ENCODE measurements around the gene TMEM178B. TPM values are rescaled to one million over a fixed set of nuclear protein-coding genes. Genes with fewer than 3 reads are reported as not detected.

TMEM178B gene
- total RNA-seq, 1 donor from 2014 or later = 87.0 TPM

- DNase-seq (ENCODE audit: low read depth) = peak; percentile 24
These were observed 188.5 kb downstream of the TMEM178B start for GRCh38 chr7:141262101-141263090.

DNA sequence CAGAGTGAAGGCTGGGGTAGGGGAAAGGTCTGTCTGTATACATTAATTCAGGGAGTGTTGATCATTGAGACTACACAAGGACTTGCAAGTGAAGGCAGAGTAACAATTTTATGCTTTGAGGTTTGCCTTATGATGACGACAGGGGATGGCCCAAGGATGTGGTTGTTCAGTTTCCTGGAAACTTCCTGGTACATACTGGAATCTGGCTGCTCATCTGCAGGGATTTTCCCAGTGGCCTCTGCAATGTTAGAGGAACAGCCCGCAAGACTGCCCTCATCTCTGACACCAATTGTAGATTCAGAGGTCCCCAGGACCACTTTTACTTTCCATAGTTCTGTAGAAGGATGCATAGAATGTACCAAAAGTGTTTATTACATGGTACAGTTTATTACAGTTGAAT is 189.6 kb downstream of the TMEM178B start:
- peak; percentile 5 for DNase-seq (ENCODE audit: low read depth)

DNA sequence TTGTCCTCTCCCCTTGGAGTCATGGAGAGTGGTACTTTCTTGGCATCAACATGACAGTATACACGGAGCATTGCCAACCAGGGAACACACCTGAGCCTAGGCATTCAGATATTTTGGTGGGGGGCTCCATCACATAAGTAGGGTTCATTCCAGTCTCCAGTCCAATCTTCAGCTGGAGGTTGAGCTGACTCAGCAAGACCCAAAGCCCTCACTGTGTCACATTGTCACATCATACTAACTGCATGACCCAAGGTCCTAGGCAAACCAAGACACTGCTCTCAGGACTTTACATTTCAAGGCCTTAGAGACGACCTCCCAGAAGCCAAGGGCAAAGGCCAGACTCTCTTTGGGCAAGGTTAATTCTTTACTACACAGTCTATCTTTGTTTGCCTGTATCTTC is 190.1 kb downstream of the TMEM178B start:
- DNase-seq (ENCODE audit: low read depth) = no peak

- DNase-seq (ENCODE audit: low read depth) = no peak
These were observed 190.6 kb downstream of the TMEM178B start for GRCh38 chr7:141264511-141264910.

DNA sequence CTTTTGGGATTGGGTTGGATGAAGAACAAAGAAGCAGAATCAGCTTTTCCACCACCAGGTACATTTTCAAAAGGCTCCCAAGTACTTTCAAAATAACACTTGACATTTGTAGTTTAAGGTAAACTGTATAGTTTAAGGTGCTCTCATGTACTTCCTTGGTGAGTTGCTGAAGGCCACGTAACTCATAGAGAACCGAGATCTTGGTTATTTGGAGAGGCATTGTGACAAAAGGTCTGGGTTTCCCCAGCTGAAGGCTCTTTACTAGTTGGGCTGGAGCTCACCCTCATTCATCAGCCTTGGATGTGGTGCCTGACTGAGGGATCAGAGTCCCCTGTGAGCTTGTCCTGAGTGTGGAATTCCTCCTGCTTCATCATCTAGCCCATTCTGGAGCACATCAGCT is 191.8 kb downstream of the TMEM178B start:
- no peak for DNase-seq (ENCODE audit: low read depth)

- DNase-seq (ENCODE audit: low read depth) = no peak
These were observed 194.8 kb downstream of the TMEM178B start for GRCh38 chr7:141268614-141269013.

GRCh38 chr7:141271451-141271850 is 197.6 kb downstream of the TMEM178B start:
- no peak for DNase-seq (ENCODE audit: low read depth)

GRCh38 chr7:141272417-141272816 is 198.6 kb downstream of the TMEM178B start:
- DNase-seq (ENCODE audit: low read depth) = no peak

- no peak for DNase-seq (ENCODE audit: low read depth)
These were observed 201.5 kb downstream of the TMEM178B start for GRCh38 chr7:141275350-141275749.

GRCh38 chr7:141276031-141276430 is 202.2 kb downstream of the TMEM178B start:
- peak; percentile 84 for DNase-seq (ENCODE audit: low read depth)

DNA sequence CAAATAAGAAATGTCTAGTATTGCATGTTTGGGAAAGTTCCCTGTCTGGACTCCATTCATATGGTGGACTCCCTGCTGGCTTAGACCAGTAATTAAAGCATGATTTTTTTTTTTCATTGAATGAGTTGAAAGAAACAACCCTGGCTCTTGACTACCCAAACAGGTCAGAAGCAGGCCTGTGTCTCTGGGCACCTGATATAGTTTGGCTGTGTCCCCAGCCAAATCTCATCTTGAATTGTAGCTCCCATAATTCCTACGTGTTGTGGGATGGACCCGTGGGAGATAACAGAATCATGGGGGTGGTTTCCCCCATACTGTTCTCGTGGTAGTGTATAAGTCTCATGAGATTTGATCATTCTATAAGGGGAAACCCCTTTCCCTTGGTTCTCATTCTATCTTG is 206.2 kb downstream of the TMEM178B start:
- DNase-seq (ENCODE audit: low read depth) = no peak

DNA sequence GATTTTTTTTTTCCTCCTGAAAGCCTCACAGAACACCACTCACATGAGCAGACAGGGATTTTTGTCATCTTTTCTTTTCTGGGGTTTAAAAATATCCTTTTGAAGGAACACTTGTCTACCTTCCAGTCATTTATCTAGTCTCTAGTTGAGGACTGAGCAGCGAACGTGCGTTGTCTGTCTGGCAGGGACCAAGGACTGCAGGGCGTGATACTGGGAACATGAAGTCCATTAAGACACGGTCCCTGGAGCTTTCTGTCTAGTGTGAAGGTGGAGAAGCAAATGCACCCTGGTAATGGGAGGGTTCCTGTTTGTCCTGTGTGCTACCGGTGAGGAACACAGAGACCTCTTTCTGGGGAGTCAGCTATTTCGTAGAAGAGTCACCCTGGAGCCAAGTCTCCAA is 207.4 kb downstream of the TMEM178B start:
- no peak for DNase-seq (ENCODE audit: low read depth)

DNA sequence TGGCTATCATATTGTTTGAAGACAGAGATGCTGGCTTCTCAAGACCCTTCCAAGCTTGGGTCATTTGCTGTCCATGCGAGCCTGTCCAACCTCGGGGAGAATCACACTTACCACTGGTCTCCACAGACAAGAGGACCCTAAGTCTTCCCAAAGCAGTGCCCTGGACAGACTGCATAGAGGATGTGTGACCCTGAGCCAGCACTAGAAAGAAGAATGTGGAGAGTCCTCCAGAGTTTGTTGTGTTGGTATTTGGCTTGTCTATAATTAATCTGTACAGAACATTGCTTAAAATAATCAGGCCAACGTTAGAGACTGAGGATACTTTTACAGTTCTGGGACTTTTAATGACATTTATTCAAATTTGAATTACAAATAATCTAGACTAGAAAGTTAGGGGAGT is 212.7 kb downstream of the TMEM178B start:
- no peak for DNase-seq (ENCODE audit: low read depth)

DNA sequence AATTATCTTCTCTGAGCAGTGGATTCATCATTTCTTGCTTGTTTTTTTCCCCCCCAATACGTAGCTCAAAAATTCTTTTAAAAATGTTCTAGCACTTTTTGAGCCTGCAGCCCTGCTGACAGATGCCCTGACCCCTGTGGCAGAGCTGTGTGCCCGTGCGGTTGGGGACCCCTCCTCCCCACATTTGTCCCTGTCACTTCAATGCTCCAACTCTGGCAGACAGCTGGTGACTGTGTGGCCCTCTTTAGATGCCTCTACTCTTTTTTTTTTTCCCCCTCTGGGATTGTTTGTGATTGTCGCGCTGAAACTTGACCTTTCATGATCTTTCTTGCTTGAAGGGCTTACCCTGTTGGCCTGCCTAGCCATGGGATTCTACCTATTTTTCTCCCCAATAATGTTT is 214.1 kb downstream of the TMEM178B start:
- no peak for DNase-seq (ENCODE audit: low read depth)

GRCh38 chr7:141288626-141289025 is 214.8 kb downstream of the TMEM178B start:
- peak; percentile 68 for DNase-seq (ENCODE audit: low read depth)

GRCh38 chr7:141290365-141290764 is 216.5 kb downstream of the TMEM178B start:
- no peak for DNase-seq (ENCODE audit: low read depth)

GRCh38 chr7:141290973-141291372 is 217.1 kb downstream of the TMEM178B start:
- DNase-seq (ENCODE audit: low read depth) = no peak

DNA sequence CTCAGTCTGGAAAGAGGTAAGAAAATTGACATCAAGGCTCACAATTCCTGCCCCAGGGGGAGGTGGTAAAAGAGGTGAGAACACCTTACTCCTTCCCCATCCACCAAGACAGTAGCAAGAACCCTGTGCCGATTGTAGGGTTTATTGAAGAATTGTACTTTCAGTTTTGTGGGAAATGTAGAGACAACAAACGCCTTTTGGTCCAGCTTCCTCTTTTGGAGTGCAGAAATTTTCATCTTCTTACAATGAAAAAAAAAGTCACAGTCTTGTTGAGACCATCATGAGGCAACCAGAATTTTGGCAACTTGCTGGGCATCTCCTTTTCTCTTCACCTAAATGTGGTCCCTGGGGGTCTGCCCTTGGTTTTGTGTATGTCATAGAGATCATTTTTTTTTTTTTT is 217.7 kb downstream of the TMEM178B start:
- no peak for DNase-seq (ENCODE audit: low read depth)

- no peak for DNase-seq (ENCODE audit: low read depth)
These were observed 220.4 kb downstream of the TMEM178B start for GRCh38 chr7:141294143-141294829.

GRCh38 chr7:141295367-141295895 is 221.6 kb downstream of the TMEM178B start:
- no peak for DNase-seq (ENCODE audit: low read depth)

- no peak for DNase-seq (ENCODE audit: low read depth)
These were observed 227.0 kb downstream of the TMEM178B start for GRCh38 chr7:141300816-141301215.

DNA sequence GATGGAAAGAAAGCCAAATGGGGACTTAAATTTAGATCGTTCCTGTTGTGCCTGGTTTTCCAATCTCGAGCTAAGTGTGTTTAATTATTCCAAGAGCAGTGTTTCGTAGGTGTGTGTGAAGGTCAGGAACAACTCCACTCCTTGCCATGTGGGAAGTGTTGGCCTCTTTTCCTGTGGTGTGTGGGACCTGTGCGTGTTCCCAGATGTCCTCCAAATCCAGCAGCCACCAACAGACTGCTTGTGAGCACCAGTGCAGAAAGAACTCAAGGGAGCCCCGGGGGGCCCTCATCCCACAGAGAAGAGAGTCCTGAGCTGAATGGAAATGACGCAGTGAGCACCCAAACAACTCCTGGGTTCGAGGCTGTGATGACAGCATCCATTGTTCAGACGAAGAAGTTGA is 227.7 kb downstream of the TMEM178B start:
- DNase-seq (ENCODE audit: low read depth) = no peak

GRCh38 chr7:141302617-141303016 is 228.8 kb downstream of the TMEM178B start:
- no peak for DNase-seq (ENCODE audit: low read depth)

Measured in renal cortical epithelial cell (primary cell).